Lung (tissue), 12 donors: Measurements from ENCODE around the gene KCTD7. TPM values are rescaled to one million over a fixed set of nuclear protein-coding genes. Genes with fewer than 3 reads are reported as not detected.
"Not testable (repeated sequence)": the region's sequence is repeated elsewhere in the genome, so short reads cannot be mapped to it uniquely, and the experiment has no call there.

Experiments used
- ATAC-seq: fragments of 200-7000 bp; cut with Tn5 transposase; one replicate; pipeline ENCODE4 v1.9.1; 2020; ENCODE audit warnings: moderate number of reproducible peaks; ENCODE audit not compliant: insufficient read depth, low FRiP score
- DNase-seq, 3 donors: peaks; one replicate each; pipeline ENCODE4 v3.0.0-alpha.2; 2013 to 2017
- H3K27ac ChIP-seq, 2 donors: one replicate each; pipeline ENCODE4 v1.5.1; 2013; ENCODE audit warnings: mild to moderate bottlenecking in 2 of 2, moderate library complexity in 2 of 2, control low read depth in 1 of 2, inconsistent platforms in 1 of 2, low read depth in 1 of 2, low read length in 1 of 2
- H3K27me3 ChIP-seq, 3 donors: one replicate each; pipeline ENCODE4 v1.5.1; 2013; ENCODE audit warnings: low read length in 2 of 3; ENCODE audit not compliant: control insufficient read depth in 3 of 3, insufficient read depth in 3 of 3
- H3K36me3 ChIP-seq, 4 donors: one replicate each; pipeline ENCODE4 v1.5.1; 2013; ENCODE audit warnings: low read length in 4 of 4, mild to moderate bottlenecking in 1 of 4, moderate library complexity in 1 of 4; ENCODE audit not compliant: control insufficient read depth in 4 of 4, insufficient read depth in 4 of 4
- H3K4me1 ChIP-seq, 5 donors: one replicate each; pipeline ENCODE4 v1.5.1; 2013; ENCODE audit warnings: low read length in 5 of 5, mild to moderate bottlenecking in 2 of 5, moderate library complexity in 1 of 5; ENCODE audit not compliant: control insufficient read depth in 5 of 5, insufficient read depth in 5 of 5
- H3K4me3 ChIP-seq: one replicate; pipeline ENCODE4 v1.5.1; 2013; ENCODE audit warnings: mild to moderate bottlenecking, control low read depth, moderate library complexity
- H3K9ac ChIP-seq, 2 donors: one replicate each; pipeline ENCODE4 v1.5.1; 2013; ENCODE audit warnings: low read length in 2 of 2, control low read depth in 1 of 2; ENCODE audit not compliant: insufficient read depth in 1 of 2
- H3K9me3 ChIP-seq, 4 donors: one replicate each; pipeline ENCODE4 v1.5.1; 2013; ENCODE audit warnings: low read length in 3 of 4, mild to moderate bottlenecking in 1 of 4, moderate library complexity in 1 of 4; ENCODE audit not compliant: control insufficient read depth in 4 of 4, insufficient read depth in 3 of 4
- whole genome bisulfite sequencing, 2 donors: extraction: QIAGEN DNeasy Blood & Tissue Kit; methylation state at CpG; one replicate each; pipeline ENCODE4 v1.1.7; 2013; 5-methylcytosine and 5-hydroxymethylcytosine counted together
- polyA plus RNA-seq, 2 donors: library from polyadenylated mRNA; stranded (reverse); fragments of 200-250 nt; gene quantifications; one replicate each; pipeline ENCODE4 v1.2.1, GENCODE V29; 2013
- total RNA-seq, 2 donors: library from RNA; depleted of rRNA in 1 of 2; stranded (reverse); fragments of >200 nt in 1 of 2; gene quantifications; one replicate each; pipeline ENCODE4 v1.2.1, GENCODE V29; 2014 to 2021
- TF ChIP-seq, protein P1 (sequence below): IDR thresholded peaks from 2 replicates; pipeline ENCODE4 v1.5.1; 2012; ENCODE audit warnings: mild to moderate bottlenecking; ENCODE audit errors: control extremely low read depth, extremely low read depth
- donor health status: control.
- donor health status: control.
- donor health status: Bipolar disorder and iron deficiency.
- donor health status: healthy.
- donor health status: DM: yes; HTN: yes; CAD: no.

The KCTD7 gene
- total and polyA plus RNA-seq, 4 donors, result 4.9 to 19.7 (median 7.6) TPM

DNA sequence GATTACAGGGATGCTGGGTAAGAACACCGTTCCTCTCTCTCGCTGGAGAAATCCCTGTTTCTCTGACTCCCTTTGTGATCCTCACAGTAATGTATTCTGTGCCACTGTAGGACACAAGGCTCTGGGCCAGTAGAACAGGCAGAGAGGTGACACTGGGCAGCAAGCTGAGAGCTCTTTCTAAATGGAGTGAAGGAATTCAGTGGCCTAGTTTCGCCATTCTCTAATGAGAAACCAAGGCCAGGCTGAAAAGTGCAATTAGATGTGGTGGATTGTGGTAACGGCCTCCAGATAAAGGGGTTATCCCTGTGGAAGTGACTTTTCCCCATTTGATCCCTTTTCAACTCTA is 12.8 kb downstream of the KCTD7 start:
- 96% methylated on average over 4 of the region's 4 CpGs for WGBS, 2 donors

DNA sequence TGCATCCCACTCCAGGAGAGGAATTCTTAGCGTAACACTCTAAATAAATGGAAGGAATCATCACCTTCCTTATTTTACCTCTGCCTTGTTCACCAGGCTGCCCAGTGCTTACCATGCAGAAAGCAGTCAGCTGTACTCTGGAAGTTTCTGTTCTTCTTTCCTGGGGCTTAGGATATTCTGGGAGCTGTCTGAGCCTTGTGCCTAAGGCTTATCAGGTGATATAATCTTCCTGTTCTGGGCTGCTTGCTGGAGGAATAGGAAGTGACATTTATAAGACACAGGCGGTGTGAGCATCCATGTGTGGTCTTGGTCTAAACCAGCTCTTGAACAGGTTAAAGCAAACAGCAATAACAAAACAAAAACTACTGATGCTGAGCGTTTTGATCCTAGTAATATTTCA is 13.5 kb downstream of the KCTD7 start:
- H3K36me3 ChIP-seq, result peaks cover 19 to 51% (median 36%) of the 10 kb centered on the region in 4 donors
- H3K4me3 ChIP-seq, result no peak overlapping the region
- DNase-seq (no peak), ATAC-seq (no peak)
- no peaks in the 10 kb centered on the region for H3K4me1 ChIP-seq
- TF ChIP-seq, protein P1, sequence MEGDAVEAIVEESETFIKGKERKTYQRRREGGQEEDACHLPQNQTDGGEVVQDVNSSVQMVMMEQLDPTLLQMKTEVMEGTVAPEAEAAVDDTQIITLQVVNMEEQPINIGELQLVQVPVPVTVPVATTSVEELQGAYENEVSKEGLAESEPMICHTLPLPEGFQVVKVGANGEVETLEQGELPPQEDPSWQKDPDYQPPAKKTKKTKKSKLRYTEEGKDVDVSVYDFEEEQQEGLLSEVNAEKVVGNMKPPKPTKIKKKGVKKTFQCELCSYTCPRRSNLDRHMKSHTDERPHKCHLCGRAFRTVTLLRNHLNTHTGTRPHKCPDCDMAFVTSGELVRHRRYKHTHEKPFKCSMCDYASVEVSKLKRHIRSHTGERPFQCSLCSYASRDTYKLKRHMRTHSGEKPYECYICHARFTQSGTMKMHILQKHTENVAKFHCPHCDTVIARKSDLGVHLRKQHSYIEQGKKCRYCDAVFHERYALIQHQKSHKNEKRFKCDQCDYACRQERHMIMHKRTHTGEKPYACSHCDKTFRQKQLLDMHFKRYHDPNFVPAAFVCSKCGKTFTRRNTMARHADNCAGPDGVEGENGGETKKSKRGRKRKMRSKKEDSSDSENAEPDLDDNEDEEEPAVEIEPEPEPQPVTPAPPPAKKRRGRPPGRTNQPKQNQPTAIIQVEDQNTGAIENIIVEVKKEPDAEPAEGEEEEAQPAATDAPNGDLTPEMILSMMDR, result no peak
- no peaks in the 10 kb centered on the region for H3K9me3 ChIP-seq
- no peaks in the 10 kb centered on the region for H3K27me3 ChIP-seq
- no peak overlapping the region for H3K9ac ChIP-seq
- no peak overlapping the region for H3K27ac ChIP-seq
- WGBS, 2 donors, result 82 to 83% methylated on average over 3 of the region's 3 CpGs

More for the DNA sequence above, 12.8 kb downstream of the KCTD7 start:
- Histone ChIP-seq H3K9me3 (no peaks in the 10 kb centered on the region), H3K9ac (no peak overlapping the region), H3K36me3 (peaks cover 19 to 51% (median 36%) of the 10 kb centered on the region in 4 donors), H3K27me3 (no peaks in the 10 kb centered on the region), H3K4me3 (no peak overlapping the region), H3K4me1 (no peaks in the 10 kb centered on the region), H3K27ac (no peak overlapping the region)
- ATAC-seq, result no peak
- no peak for DNase-seq
- TF ChIP-seq, protein P1, result no peak

DNA sequence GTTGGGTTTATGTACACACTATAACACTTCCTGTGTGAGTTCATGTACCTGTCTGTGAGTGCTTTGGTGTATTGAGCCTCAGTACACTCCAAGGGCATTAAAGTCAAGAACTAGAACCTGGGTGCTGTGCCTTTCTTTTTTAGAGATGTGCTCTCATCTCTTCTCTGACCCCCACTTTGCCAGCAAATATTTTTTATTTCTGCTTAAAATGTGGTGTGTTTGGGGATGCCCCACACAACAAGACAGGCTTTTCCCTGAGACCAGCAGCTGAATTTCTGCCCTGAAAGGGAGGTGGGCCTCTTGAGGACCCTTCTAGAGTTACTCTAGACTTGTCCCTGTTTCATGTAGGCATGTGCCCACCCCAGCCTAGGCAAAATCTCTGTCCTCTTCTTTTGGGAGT is 14.3 kb downstream of the KCTD7 start:
- no peak for ATAC-seq
- no peak overlapping the region for H3K27ac ChIP-seq
- H3K4me1 ChIP-seq, result no peaks in the 10 kb centered on the region
- DNase-seq, result no peak
- H3K9me3 ChIP-seq, result no peaks in the 10 kb centered on the region
- TF ChIP-seq, protein P1, result no peak
- H3K27me3 ChIP-seq, result no peaks in the 10 kb centered on the region
- no peak overlapping the region for H3K9ac ChIP-seq
- no peak overlapping the region for H3K4me3 ChIP-seq
- peaks cover 19 to 50% (median 34%) of the 10 kb centered on the region in 4 donors for H3K36me3 ChIP-seq

DNA sequence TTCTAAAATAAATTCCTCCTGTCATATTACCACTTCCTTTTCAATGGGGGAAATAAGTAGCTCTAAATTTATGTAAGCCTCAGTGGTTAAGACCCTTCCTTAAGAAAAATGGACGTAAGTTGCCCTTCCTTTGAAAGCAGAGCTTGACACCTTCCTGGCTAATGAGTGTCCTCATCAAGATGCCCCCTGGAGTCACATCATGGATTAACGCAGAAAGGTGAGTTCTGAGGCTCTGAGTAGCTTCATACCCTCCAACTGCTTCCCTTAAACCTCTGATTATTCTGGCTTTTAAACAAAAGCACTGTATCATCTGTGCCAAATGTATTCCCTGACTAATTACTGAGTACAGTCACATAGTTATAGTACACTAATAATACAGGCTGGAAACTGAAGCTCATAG is 14.7 kb downstream of the KCTD7 start:
- no peak for ATAC-seq
- H3K9ac ChIP-seq, result no peak overlapping the region
- TF ChIP-seq, protein P1, result no peak
- DNase-seq, result no peak
- H3K36me3 ChIP-seq, result peaks cover 19 to 45% (median 34%) of the 10 kb centered on the region in 4 donors
- 70 to 75% methylated on average over 2 of the region's 2 CpGs for WGBS, 2 donors
- no peak overlapping the region for H3K4me3 ChIP-seq
- no peaks in the 10 kb centered on the region for H3K27me3 ChIP-seq
- no peaks in the 10 kb centered on the region for H3K9me3 ChIP-seq
- H3K4me1 ChIP-seq, result no peaks in the 10 kb centered on the region
- no peak overlapping the region for H3K27ac ChIP-seq

DNA sequence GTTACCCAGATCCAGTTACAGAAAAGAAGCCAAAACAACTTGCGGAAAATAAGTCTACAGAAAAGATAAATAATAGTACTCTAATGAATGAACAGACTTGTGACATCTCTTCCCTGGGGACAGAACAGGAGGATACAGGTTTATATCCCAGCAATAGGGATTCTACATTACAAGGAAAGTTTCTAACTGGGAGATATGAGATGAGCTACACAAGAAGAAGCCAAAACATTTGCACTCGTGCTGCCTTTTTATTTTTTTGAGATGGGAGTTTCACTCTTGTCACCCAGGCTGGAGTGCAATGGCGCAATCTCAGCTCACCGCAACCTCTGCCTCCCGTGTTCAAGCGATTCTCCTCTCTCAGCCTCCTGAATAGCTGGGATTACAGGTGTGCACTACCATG is 22.3 kb downstream of the KCTD7 start:
- not testable (repeated sequence) for H3K9me3 ChIP-seq

More for the DNA sequence above, 22.3 kb downstream of the KCTD7 start:
- not testable (repeated sequence) for DNase-seq, H3K36me3 ChIP-seq, H3K27ac ChIP-seq, H3K4me1 ChIP-seq, H3K27me3 ChIP-seq, ATAC-seq, H3K9ac ChIP-seq, H3K4me3 ChIP-seq
- WGBS, 2 donors, result 72 to 85% methylated on average over 6 of the region's 6 CpGs
